Jurkat, Clone E6-1 (cell line): ENCODE results near the gene TNKS1BP1.
A peak's percentile ranks its signal among the peaks of the same experiment; 100 is the strongest.
"Not testable (repeated sequence)": the region's sequence is repeated elsewhere in the genome, so short reads cannot be mapped to it uniquely, and the experiment has no call there.

Experiments
- DNase-seq: peaks from one replicate; pipeline ENCODE4 v3.0.0-alpha.2; 2011; ENCODE audit warnings: low read depth, low spot score
- H3K4me3 ChIP-seq: 2 replicates; pipeline ENCODE4 v1.5.1; 2011; ENCODE audit warnings: mild to moderate bottlenecking, low read length, control low read depth, moderate library complexity

The TNKS1BP1 gene

GRCh38 chr11:57301711-57302423, 22.9 kb downstream of the TNKS1BP1 start:
- no peak overlapping the region for H3K4me3 ChIP-seq
- no peak for DNase-seq

- H3K4me3 ChIP-seq = no peak overlapping the region
- DNase-seq = no peak
Measured at GRCh38 chr11:57300785-57301184, 24.0 kb downstream of the TNKS1BP1 start.

- H3K4me3 ChIP-seq = no peak overlapping the region
- DNase-seq = no peak
Measured at GRCh38 chr11:57299150-57299737, 25.5 kb downstream of the TNKS1BP1 start.

GRCh38 chr11:57297221-57297620, 27.5 kb downstream of the TNKS1BP1 start:
- no peak overlapping the region for H3K4me3 ChIP-seq
- no peak for DNase-seq

GRCh38 chr11:57296205-57296604, 28.5 kb downstream of the TNKS1BP1 start:
- DNase-seq, H3K4me3 ChIP-seq: not testable (repeated sequence)

GRCh38 chr11:57294225-57295131, 30.3 kb downstream of the TNKS1BP1 start:
- DNase-seq = no peak
- no peak overlapping the region for H3K4me3 ChIP-seq

GRCh38 chr11:57290288-57290687, 34.5 kb downstream of the TNKS1BP1 start:
- no peak for DNase-seq
- no peak overlapping the region for H3K4me3 ChIP-seq

- DNase-seq = no peak
- no peak overlapping the region for H3K4me3 ChIP-seq
Measured at GRCh38 chr11:57288771-57289579, 35.8 kb downstream of the TNKS1BP1 start.

- no peak for DNase-seq
- no peak overlapping the region for H3K4me3 ChIP-seq
Measured at GRCh38 chr11:57287884-57288283, 36.9 kb downstream of the TNKS1BP1 start.

GRCh38 chr11:57283231-57283990, 41.3 kb downstream of the TNKS1BP1 start:
- no peak overlapping the region for H3K4me3 ChIP-seq
- no peak for DNase-seq

- not testable (repeated sequence) for H3K4me3 ChIP-seq, DNase-seq
Measured at GRCh38 chr11:57281546-57281945, 43.2 kb downstream of the TNKS1BP1 start.

- DNase-seq = no peak
- H3K4me3 ChIP-seq = no peak overlapping the region
Measured at GRCh38 chr11:57279116-57279515, 45.6 kb downstream of the TNKS1BP1 start.

- no peak for DNase-seq
- no peak overlapping the region for H3K4me3 ChIP-seq
Measured at GRCh38 chr11:57278721-57279095, 46.0 kb downstream of the TNKS1BP1 start.

GRCh38 chr11:57277845-57278720, 46.7 kb downstream of the TNKS1BP1 start:
- peak; percentile 23 for DNase-seq

GRCh38 chr11:57276971-57277675, 47.6 kb downstream of the TNKS1BP1 start:
- DNase-seq = no peak
- no peak overlapping the region for H3K4me3 ChIP-seq

More at GRCh38 chr11:57277845-57278720, 46.7 kb downstream of the TNKS1BP1 start:
- H3K4me3 ChIP-seq = no peak overlapping the region

GRCh38 chr11:57276169-57276970, 48.4 kb downstream of the TNKS1BP1 start:
- no peak for DNase-seq
- H3K4me3 ChIP-seq = no peak overlapping the region
